PC-9 (cell line): ENCODE results near the gene NRG2.

Experiments
- CTCF ChIP-seq: fragments of 200-600 bp; sonication (generic); conservative IDR thresholded peaks from 2 replicates; pipeline ENCODE4 v1.6.1; 2017; ENCODE audit warnings: mixed run types, antibody characterized with exemption, mild to moderate bottlenecking, moderate library complexity
- EZH2 ChIP-seq: fragments of 200-600 bp; sonication (generic); IDR thresholded peaks from 2 replicates; pipeline ENCODE4 v1.8.0; 2017; ENCODE audit warnings: antibody characterized with exemption, low read depth

GRCh38 chr5:139915266-139915665 is 127.8 kb downstream of the NRG2 start:
- TF ChIP-seq CTCF = no peak
- TF ChIP-seq EZH2 = no peak
